Raji (cell line): ENCODE measurements around the gene USP5.

Experiments used
- POLR2A ChIP-seq: IDR thresholded peaks from 2 replicates; pipeline ENCODE4 v1.6.1; 2011; ENCODE audit warnings: low read depth, low read length, control low read depth; ENCODE audit not compliant: insufficient read depth

USP5 gene

DNA sequence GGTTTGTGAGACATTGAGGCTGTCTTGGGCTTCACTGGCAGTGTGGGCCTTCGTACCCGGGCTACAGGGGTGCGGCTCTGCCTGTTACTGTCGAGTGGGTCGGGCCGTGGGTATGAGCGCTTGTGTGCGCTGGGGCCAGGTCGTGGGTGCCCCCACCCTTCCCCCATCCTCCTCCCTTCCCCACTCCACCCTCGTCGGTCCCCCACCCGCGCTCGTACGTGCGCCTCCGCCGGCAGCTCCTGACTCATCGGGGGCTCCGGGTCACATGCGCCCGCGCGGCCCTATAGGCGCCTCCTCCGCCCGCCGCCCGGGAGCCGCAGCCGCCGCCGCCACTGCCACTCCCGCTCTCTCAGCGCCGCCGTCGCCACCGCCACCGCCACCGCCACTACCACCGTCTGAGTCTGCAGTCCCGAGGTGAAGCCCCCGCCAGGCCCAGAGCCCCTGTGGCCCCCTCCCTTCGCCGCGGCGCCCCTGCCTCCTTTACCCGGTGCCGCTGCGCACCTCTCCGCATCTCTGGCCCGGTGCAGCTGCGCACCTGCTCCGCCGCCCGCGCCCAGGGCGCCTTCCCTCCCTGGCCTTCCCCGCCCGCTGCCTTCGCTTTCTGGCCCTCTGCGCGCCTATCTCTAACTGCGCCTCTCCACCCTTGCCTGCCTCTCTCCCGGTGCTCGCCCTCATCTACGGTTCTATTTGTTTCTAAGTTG, 62.4 kb downstream of the USP5 start, which contains the start of gene ENO2:
Gene ENO2 (plus strand): TSS at position 335 of the 701 bp plus-strand sequence. CDS start 1,253 bp downstream, outside the sequence.
- TF ChIP-seq POLR2A = no peak

GRCh38 chr12:6914947-6915788, 63.2 kb downstream of the USP5 start:
- no peak for TF ChIP-seq POLR2A

DNA sequence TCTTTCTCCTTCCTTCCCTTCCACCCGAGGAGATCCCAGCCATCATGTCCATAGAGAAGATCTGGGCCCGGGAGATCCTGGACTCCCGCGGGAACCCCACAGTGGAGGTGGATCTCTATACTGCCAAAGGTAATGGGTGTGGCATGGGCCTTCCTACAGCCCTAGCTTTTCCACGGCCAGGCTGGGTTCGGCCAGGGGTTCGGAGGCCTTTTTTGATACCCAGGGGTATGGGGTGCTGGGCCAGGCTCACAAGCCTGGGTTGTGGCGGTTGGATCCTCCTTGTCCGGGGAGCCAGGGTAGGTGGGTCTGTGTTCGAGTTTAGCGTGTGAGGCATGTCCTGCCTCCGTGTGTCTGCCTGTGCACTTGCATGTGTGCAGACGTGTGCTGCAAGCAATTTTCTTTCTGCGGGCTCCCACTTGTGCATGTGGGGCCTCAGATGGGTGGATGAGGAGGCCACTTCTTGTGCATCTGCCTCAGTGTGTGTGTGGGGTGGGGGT, 63.9 kb downstream of the USP5 start:
- no peak for TF ChIP-seq POLR2A
